NB4 (cell line): ENCODE data around the gene GPR171.

Experiments
- DNase-seq: peaks from one replicate; pipeline ENCODE4 v3.0.0; 2010; ENCODE audit warnings: low read depth
- H3K4me3 ChIP-seq: one replicate; pipeline ENCODE4 v1.5.1; 2011; ENCODE audit warnings: mild to moderate bottlenecking, low read depth, low read length, moderate library complexity
- CTCF ChIP-seq: IDR thresholded peaks from one replicate; pipeline ENCODE4 v1.5.1; 2012; ENCODE audit warnings: low read depth, low read length
- MYC ChIP-seq: IDR thresholded peaks from 2 replicates; pipeline ENCODE4 v1.6.1; 2011; ENCODE audit warnings: low read depth, low read length
- POLR2A ChIP-seq: IDR thresholded peaks from 2 replicates; pipeline ENCODE4 v1.6.1; 2011; ENCODE audit warnings: mild to moderate bottlenecking; ENCODE audit not compliant: insufficient read length; ENCODE audit errors: extremely low read depth
- TF ChIP-seq, protein P1 (sequence below): IDR thresholded peaks from 2 replicates; pipeline ENCODE4 v1.6.1; 2011; ENCODE audit warnings: low read depth, low read length

GPR171 gene

GRCh38 chr3:151226825-151227224 is 23.8 kb upstream of the GPR171 start:
- no peak overlapping the region for H3K4me3 ChIP-seq
- DNase-seq: no peak
- TF ChIP-seq POLR2A (no peak), MYC (no peak), CTCF (no peak)
- TF ChIP-seq, protein P1, sequence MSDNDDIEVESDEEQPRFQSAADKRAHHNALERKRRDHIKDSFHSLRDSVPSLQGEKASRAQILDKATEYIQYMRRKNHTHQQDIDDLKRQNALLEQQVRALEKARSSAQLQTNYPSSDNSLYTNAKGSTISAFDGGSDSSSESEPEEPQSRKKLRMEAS: no peak

- TF ChIP-seq POLR2A (no peak), MYC (no peak), CTCF (no peak)
- TF ChIP-seq, protein P1: no peak
- no peak for DNase-seq
- H3K4me3 ChIP-seq: no peak overlapping the region
Measured at GRCh38 chr3:151226088-151226563, 23.1 kb upstream of the GPR171 start.

GRCh38 chr3:151225040-151225975 is 22.3 kb upstream of the GPR171 start:
- DNase-seq: no peak
- TF ChIP-seq, protein P1: no peak
- TF ChIP-seq MYC (no peak), CTCF (no peak), POLR2A (no peak)
- no peak overlapping the region for H3K4me3 ChIP-seq

GRCh38 chr3:151224268-151224866 is 21.4 kb upstream of the GPR171 start:
- DNase-seq: no peak
- H3K4me3 ChIP-seq: no peak overlapping the region
- TF ChIP-seq, protein P1: no peak
- no peak for TF ChIP-seq MYC
- no peak for TF ChIP-seq CTCF

DNA sequence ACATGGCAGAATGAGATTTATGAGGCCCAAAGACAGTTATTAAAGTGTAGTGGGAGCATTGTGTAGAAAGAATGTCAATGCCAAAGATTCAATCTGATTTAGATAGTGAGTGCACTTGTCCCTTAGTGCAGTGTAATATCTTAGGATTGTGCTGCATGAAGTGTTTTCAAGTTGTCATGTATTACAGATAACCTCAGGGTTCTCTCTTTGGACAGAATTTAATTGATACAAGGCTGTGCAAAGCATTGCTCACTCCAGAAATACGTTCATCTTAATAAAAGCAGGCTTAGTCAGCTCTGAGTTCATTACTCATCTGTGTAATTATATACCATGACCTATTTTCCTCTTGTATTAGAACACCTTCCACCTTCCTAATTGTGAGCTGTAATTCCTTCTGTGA is 16.0 kb upstream of the GPR171 start:
- H3K4me3 ChIP-seq: no peak overlapping the region
- TF ChIP-seq POLR2A: no peak
- DNase-seq: no peak

DNA sequence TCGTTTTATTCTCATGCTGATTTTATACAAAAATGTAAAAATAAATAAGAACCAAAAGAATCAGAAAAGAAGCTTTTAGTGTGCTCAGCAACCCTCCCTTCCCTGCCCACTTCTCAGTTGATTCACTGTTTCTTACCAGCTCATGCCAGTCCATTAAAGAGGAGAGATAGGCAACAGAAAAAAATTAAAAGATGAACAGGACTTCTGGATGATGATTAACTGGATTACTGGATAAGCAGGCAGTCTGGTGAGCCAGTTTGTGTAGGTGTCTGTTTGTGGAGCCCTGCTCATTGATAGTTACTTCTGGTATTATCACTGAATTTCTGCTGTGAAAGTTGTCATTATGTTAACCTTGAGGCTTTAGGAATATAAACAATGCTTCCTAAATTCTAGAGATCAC is 15.1 kb upstream of the GPR171 start:
- no peak overlapping the region for H3K4me3 ChIP-seq
- DNase-seq: no peak
- TF ChIP-seq CTCF: no peak
- no peak for TF ChIP-seq MYC
- TF ChIP-seq, protein P1: no peak
- TF ChIP-seq POLR2A: no peak
